Caco-2 (cell line): Measurements from ENCODE around the gene FMO1. TPM values are rescaled to one million over a fixed set of nuclear protein-coding genes. Genes with fewer than 3 reads are reported as not detected.

ENCODE experiments used
- BruUV-seq: library from RNA; stranded (reverse); fragments of 400-500 nt; replicated peaks from 2 replicates; lab custom pipeline; 2021; lab: Mats Ljungman, UMichigan
- CTCF ChIA-PET: fragments of 300-600 bp; sonication (Branson Sonifier 250); formaldehyde crosslinking; loops from one replicate; lab custom pipeline; 2022; ENCODE audit warnings: antibody characterized with exemption; lab: Charles Lee
- POLR2A ChIA-PET: fragments of 300-600 bp; sonication (Branson Sonifier 250); formaldehyde crosslinking; loops from one replicate; lab custom pipeline; 2022; ENCODE audit warnings: antibody characterized with exemption; lab: Charles Lee
- DNase-seq, 2 experiments: peaks; one replicate each; pipeline versions ENCODE4 v3.0.0 to v3.0.0-alpha.2; 2020 to 2022
- H3K27me3 ChIP-seq: replicated peaks from 2 replicates; pipeline ENCODE4 v1.6.0; 2011; ENCODE audit warnings: low read length; ENCODE audit not compliant: control insufficient read depth, insufficient read depth
- H3K36me3 ChIP-seq: 2 replicates; pipeline ENCODE4 v1.5.1; 2011; ENCODE audit warnings: low read length; ENCODE audit not compliant: control insufficient read depth, insufficient read depth
- H3K4me1 ChIP-seq: fragments of 250-450 bp; sonication (Bioruptor Pico); 2 replicates; pipeline ENCODE4 v1.5.1; 2020; ENCODE audit warnings: mild to moderate bottlenecking
- H3K4me3 ChIP-seq: 2 replicates; pipeline ENCODE4 v1.5.1; 2011; ENCODE audit warnings: low read depth, mild to moderate bottlenecking, control low read depth, low read length
- H3K9me3 ChIP-seq: fragments of 250-450 bp; sonication (Bioruptor Pico); 2 replicates; pipeline ENCODE4 v1.5.1; 2020; ENCODE audit warnings: mild to moderate bottlenecking, moderate library complexity
- H3K27ac Mint-ChIP-seq: one replicate; pipeline ENCODE4 v1.8.0; 2022; ENCODE audit warnings: mixed read lengths; ENCODE audit not compliant: unreplicated experiment
- H3K27me3 Mint-ChIP-seq: one replicate; pipeline ENCODE4 v1.8.0; 2022; ENCODE audit warnings: mixed read lengths; ENCODE audit not compliant: insufficient read depth, unreplicated experiment
- H3K36me3 Mint-ChIP-seq: one replicate; pipeline ENCODE4 v1.8.0; 2022; ENCODE audit warnings: mild to moderate bottlenecking, mixed read lengths; ENCODE audit not compliant: insufficient read depth, unreplicated experiment
- H3K4me1 Mint-ChIP-seq: one replicate; pipeline ENCODE4 v1.8.0; 2022; ENCODE audit warnings: low read depth, mixed read lengths; ENCODE audit not compliant: unreplicated experiment
- H3K4me3 Mint-ChIP-seq: one replicate; pipeline ENCODE4 v1.8.0; 2022; ENCODE audit warnings: mild to moderate bottlenecking, moderate library complexity, mixed read lengths; ENCODE audit not compliant: unreplicated experiment
- H3K9me3 Mint-ChIP-seq: one replicate; pipeline ENCODE4 v1.8.0; 2022; ENCODE audit warnings: mixed read lengths; ENCODE audit not compliant: unreplicated experiment
- CTCF ChIP-seq, 2 experiments: fragments of 200-600 bp in 1 of 2; IDR thresholded peaks; 1 replicate in 1 of 2; 2 replicates in 1 of 2; pipeline versions ENCODE4 v1.5.1 to v1.8.0; 2011 to 2022; ENCODE audit warnings: antibody characterized with exemption in 1 of 2, control low read depth in 1 of 2, inconsistent platforms in 1 of 2, low read depth in 1 of 2, low read length in 1 of 2, mild to moderate bottlenecking in 1 of 2, moderate library complexity in 1 of 2; ENCODE audit not compliant: insufficient read depth in 1 of 2, severe bottlenecking in 1 of 2, unreplicated experiment in 1 of 2
- intact Hi-C: fragments of 100-400 bp; cut with micrococcal nuclease; formaldehyde crosslinking; loops from one replicate; pipeline ENCODE4 v1.10.0; 2022; ENCODE audit not compliant: unreplicated experiment
- total RNA-seq: library from RNA; stranded (reverse); gene quantifications from 2 replicates; pipeline ENCODE4 v1.2.3, GENCODE V29; 2022

Gene FMO1
- total RNA-seq, 1 experiment from 2014 or later, result not detected

GRCh38 chr1:171217658-171218443 lies 30.4 kb upstream of the FMO1 start:
- no peaks in the 10 kb centered on the region for H3K4me1 ChIP-seq
- intact Hi-C loops, result no loop called here
- Mint-ChIP-seq H3K27me3 (no peaks in the 10 kb centered on the region), H3K4me1 (peaks cover 15% of the 10 kb centered on the region), H3K9me3 (no peaks in the 10 kb centered on the region), H3K36me3 (no peaks in the 10 kb centered on the region), H3K4me3 (no peak overlapping the region), H3K27ac (no peak overlapping the region)
- POLR2A ChIA-PET, result no interaction called here
- no peak overlapping the region for H3K4me3 ChIP-seq
- H3K9me3 ChIP-seq, result no peaks in the 10 kb centered on the region
- CTCF ChIA-PET, result no interaction called here
- no peaks in the 10 kb centered on the region for H3K36me3 ChIP-seq
- TF ChIP-seq CTCF (IDR thresholded peaks at IDR 0.05; ENCODE audit: insufficient read depth in 1 of 2, low read depth in 1 of 2, low read length in 1 of 2, severe bottlenecking in 1 of 2, unreplicated experiment in 1 of 2), result no peak
- DNase-seq, result no peak
- no TSS peak for BruUV-seq
- H3K27me3 ChIP-seq, result no peaks in the 10 kb centered on the region

- no peaks in the 10 kb centered on the region for H3K9me3 ChIP-seq
- H3K27ac Mint-ChIP-seq, result no peak overlapping the region
- no peaks in the 10 kb centered on the region for H3K27me3 ChIP-seq
- no peak overlapping the region for H3K4me3 ChIP-seq
- H3K4me3 Mint-ChIP-seq, result no peak overlapping the region
- H3K27me3 Mint-ChIP-seq, result no peaks in the 10 kb centered on the region
- CTCF ChIA-PET, result no interaction called here
- intact Hi-C loops, result no loop called here
- no peaks in the 10 kb centered on the region for H3K4me1 ChIP-seq
- DNase-seq, result no peak
- no TSS peak for BruUV-seq
- POLR2A ChIA-PET, result no interaction called here
- H3K4me1 Mint-ChIP-seq, result peaks cover 15% of the 10 kb centered on the region
- no peaks in the 10 kb centered on the region for H3K36me3 ChIP-seq
- no peak for TF ChIP-seq CTCF (IDR thresholded peaks at IDR 0.05; ENCODE audit: insufficient read depth in 1 of 2, low read depth in 1 of 2, low read length in 1 of 2, severe bottlenecking in 1 of 2, unreplicated experiment in 1 of 2)
- H3K36me3 Mint-ChIP-seq, result no peaks in the 10 kb centered on the region
- H3K9me3 Mint-ChIP-seq, result no peaks in the 10 kb centered on the region
Observed at GRCh38 chr1:171218661-171219060, 29.6 kb upstream of the FMO1 start.

- H3K4me1 ChIP-seq, result no peaks in the 10 kb centered on the region
- H3K4me3 ChIP-seq, result no peak overlapping the region
- Mint-ChIP-seq H3K9me3 (no peaks in the 10 kb centered on the region), H3K4me3 (no peak overlapping the region), H3K27me3 (no peaks in the 10 kb centered on the region), H3K36me3 (no peaks in the 10 kb centered on the region), H3K4me1 (peaks cover 15% of the 10 kb centered on the region), H3K27ac (no peak overlapping the region)
- ChIA-PET POLR2A (no interaction called here), CTCF (no interaction called here)
- no peaks in the 10 kb centered on the region for H3K36me3 ChIP-seq
- no peak for DNase-seq
- no peaks in the 10 kb centered on the region; the same call in 1 of the 2 replicates for H3K9me3 ChIP-seq
- no TSS peak for BruUV-seq
- intact Hi-C loops, result no loop called here
- H3K27me3 ChIP-seq, result no peaks in the 10 kb centered on the region
- TF ChIP-seq CTCF (IDR thresholded peaks at IDR 0.05; ENCODE audit: insufficient read depth in 1 of 2, low read depth in 1 of 2, low read length in 1 of 2, severe bottlenecking in 1 of 2, unreplicated experiment in 1 of 2), result no peak
Observed at GRCh38 chr1:171219346-171220080, 28.8 kb upstream of the FMO1 start.
